Measurements from ENCODE around the gene PGK1. TPM values are rescaled to one million over a fixed set of nuclear protein-coding genes. Genes with fewer than 3 reads are reported as not detected.
"Not testable (repeated sequence)": the region's sequence is repeated elsewhere in the genome, so short reads cannot be mapped to it uniquely, and the experiment has no call there.

The PGK1 gene
- polyA plus RNA-seq, 3 donors, result 292 to 1,007 (median 923) TPM

- H3K27ac ChIP-seq (ENCODE audit: low read depth in 1 of 2, low read length in 2 of 2); H3K27ac Mint-ChIP-seq; H3K4me1 ChIP-seq (ENCODE audit: control insufficient read depth in 1 of 2, insufficient read depth in 2 of 2, low read length in 2 of 2); intact Hi-C loops (cut with micrococcal nuclease); H2AFZ ChIP-seq (ENCODE audit: insufficient read depth, low read depth, low read length, poor library complexity, severe bottlenecking); H3K79me2 ChIP-seq (ENCODE audit: insufficient read depth, low read length); H3K36me3 ChIP-seq (replicated peaks in 1 of 2; ENCODE audit: control insufficient read depth in 1 of 2, insufficient read depth in 2 of 2, low read length in 2 of 2); H3K9ac ChIP-seq (ENCODE audit: insufficient read depth, low read length, poor library complexity, severe bottlenecking); H3K27me3 ChIP-seq (ENCODE audit: control insufficient read depth in 2 of 2, insufficient read depth in 2 of 2, low read length in 2 of 2); H4K20me1 ChIP-seq (ENCODE audit: insufficient read depth, low read length); H3K4me3 Mint-ChIP-seq; DNase-seq; H3K36me3 Mint-ChIP-seq; H3K4me1 Mint-ChIP-seq; H3K9me3 ChIP-seq (replicated peaks in 1 of 2; ENCODE audit: control insufficient read depth in 1 of 2, insufficient read depth in 1 of 2, low read length in 2 of 2); H3K27me3 Mint-ChIP-seq (ENCODE audit: low read depth in 3 of 3); H3K4me3 ChIP-seq (replicated peaks in 1 of 3; ENCODE audit: low read depth in 2 of 3, low read length in 3 of 3); H3K4me2 ChIP-seq (replicated peaks; ENCODE audit: extremely low read depth, low read length, poor library complexity, severe bottlenecking): not testable (repeated sequence)
- peaks cover 8 to 26% (median 21%) of the 10 kb centered on the region in 7 donors for H3K9me3 Mint-ChIP-seq
- WGBS (ENCODE audit: insufficient coverage), result no CpG with 5 or more reads among the region's 2 CpGs
Measured at GRCh38 chrX:78157373-78157772, 53.3 kb downstream of the PGK1 start.

- DNase-seq; H3K4me1 Mint-ChIP-seq; H3K36me3 ChIP-seq (replicated peaks in 1 of 2; ENCODE audit: control insufficient read depth in 1 of 2, insufficient read depth in 2 of 2, low read length in 2 of 2); H3K4me2 ChIP-seq (replicated peaks; ENCODE audit: extremely low read depth, low read length, poor library complexity, severe bottlenecking); H3K4me3 Mint-ChIP-seq; H2AFZ ChIP-seq (ENCODE audit: insufficient read depth, low read depth, low read length, poor library complexity, severe bottlenecking); H3K36me3 Mint-ChIP-seq; H3K9ac ChIP-seq (ENCODE audit: insufficient read depth, low read length, poor library complexity, severe bottlenecking); H3K4me3 ChIP-seq (replicated peaks in 1 of 3; ENCODE audit: low read depth in 2 of 3, low read length in 3 of 3); H3K27ac ChIP-seq (ENCODE audit: low read depth in 1 of 2, low read length in 2 of 2); H3K27me3 Mint-ChIP-seq (ENCODE audit: low read depth in 3 of 3); H3K79me2 ChIP-seq (ENCODE audit: insufficient read depth, low read length); H3K9me3 ChIP-seq (replicated peaks in 1 of 2; ENCODE audit: control insufficient read depth in 1 of 2, insufficient read depth in 1 of 2, low read length in 2 of 2); H4K20me1 ChIP-seq (ENCODE audit: insufficient read depth, low read length); intact Hi-C loops (cut with micrococcal nuclease); H3K27ac Mint-ChIP-seq; H3K4me1 ChIP-seq (ENCODE audit: control insufficient read depth in 1 of 2, insufficient read depth in 2 of 2, low read length in 2 of 2); H3K27me3 ChIP-seq (ENCODE audit: control insufficient read depth in 2 of 2, insufficient read depth in 2 of 2, low read length in 2 of 2): not testable (repeated sequence)
- peaks cover 8 to 26% (median 21%) of the 10 kb centered on the region in 7 donors for H3K9me3 Mint-ChIP-seq
- 100% methylated on average over 2 of the region's 10 CpGs for WGBS (ENCODE audit: insufficient coverage)
Measured at GRCh38 chrX:78157846-78158245, 53.8 kb downstream of the PGK1 start.

GRCh38 chrX:78160711-78161110 is 56.7 kb downstream of the PGK1 start:
- intact Hi-C loops (cut with micrococcal nuclease); DNase-seq; H3K79me2 ChIP-seq (ENCODE audit: insufficient read depth, low read length); H3K27me3 Mint-ChIP-seq (ENCODE audit: low read depth in 3 of 3); H4K20me1 ChIP-seq (ENCODE audit: insufficient read depth, low read length); H3K4me1 Mint-ChIP-seq; H3K27ac Mint-ChIP-seq; H3K9ac ChIP-seq (ENCODE audit: insufficient read depth, low read length, poor library complexity, severe bottlenecking); H3K4me3 Mint-ChIP-seq; H3K27ac ChIP-seq (ENCODE audit: low read depth in 1 of 2, low read length in 2 of 2); H3K36me3 ChIP-seq (replicated peaks in 1 of 2; ENCODE audit: control insufficient read depth in 1 of 2, insufficient read depth in 2 of 2, low read length in 2 of 2); H3K27me3 ChIP-seq (ENCODE audit: control insufficient read depth in 2 of 2, insufficient read depth in 2 of 2, low read length in 2 of 2); H3K4me3 ChIP-seq (replicated peaks in 1 of 3; ENCODE audit: low read depth in 2 of 3, low read length in 3 of 3); H3K9me3 ChIP-seq (replicated peaks in 1 of 2; ENCODE audit: control insufficient read depth in 1 of 2, insufficient read depth in 1 of 2, low read length in 2 of 2); H3K4me1 ChIP-seq (ENCODE audit: control insufficient read depth in 1 of 2, insufficient read depth in 2 of 2, low read length in 2 of 2); H3K4me2 ChIP-seq (replicated peaks; ENCODE audit: extremely low read depth, low read length, poor library complexity, severe bottlenecking); H2AFZ ChIP-seq (ENCODE audit: insufficient read depth, low read depth, low read length, poor library complexity, severe bottlenecking); H3K36me3 Mint-ChIP-seq: not testable (repeated sequence)
- peaks cover 6 to 21% (median 16%) of the 10 kb centered on the region in 7 donors for H3K9me3 Mint-ChIP-seq
- WGBS (ENCODE audit: insufficient coverage), result no CpG with 5 or more reads among the region's 4 CpGs

- H3K27ac Mint-ChIP-seq; H4K20me1 ChIP-seq (ENCODE audit: insufficient read depth, low read length); H3K4me3 ChIP-seq (replicated peaks in 1 of 3; ENCODE audit: low read depth in 2 of 3, low read length in 3 of 3); H2AFZ ChIP-seq (ENCODE audit: insufficient read depth, low read depth, low read length, poor library complexity, severe bottlenecking); H3K4me1 Mint-ChIP-seq; H3K9me3 ChIP-seq (replicated peaks in 1 of 2; ENCODE audit: control insufficient read depth in 1 of 2, insufficient read depth in 1 of 2, low read length in 2 of 2); H3K27me3 ChIP-seq (ENCODE audit: control insufficient read depth in 2 of 2, insufficient read depth in 2 of 2, low read length in 2 of 2); H3K36me3 Mint-ChIP-seq; H3K4me1 ChIP-seq (ENCODE audit: control insufficient read depth in 1 of 2, insufficient read depth in 2 of 2, low read length in 2 of 2); H3K27ac ChIP-seq (ENCODE audit: low read depth in 1 of 2, low read length in 2 of 2); H3K4me3 Mint-ChIP-seq; intact Hi-C loops (cut with micrococcal nuclease); H3K79me2 ChIP-seq (ENCODE audit: insufficient read depth, low read length); H3K9ac ChIP-seq (ENCODE audit: insufficient read depth, low read length, poor library complexity, severe bottlenecking); H3K36me3 ChIP-seq (replicated peaks in 1 of 2; ENCODE audit: control insufficient read depth in 1 of 2, insufficient read depth in 2 of 2, low read length in 2 of 2); H3K4me2 ChIP-seq (replicated peaks; ENCODE audit: extremely low read depth, low read length, poor library complexity, severe bottlenecking); DNase-seq; H3K27me3 Mint-ChIP-seq (ENCODE audit: low read depth in 3 of 3): not testable (repeated sequence)
- H3K9me3 Mint-ChIP-seq, result peaks cover 4 to 12% (median 7%) of the 10 kb centered on the region in 7 donors
- no CpG with 5 or more reads among the region's 4 CpGs for WGBS (ENCODE audit: insufficient coverage)
Measured at GRCh38 chrX:78163175-78163574, 59.1 kb downstream of the PGK1 start.

Data from CD14-positive monocyte (primary cell).